Measurements from ENCODE around the gene PSMF1. TPM values are rescaled to one million over a fixed set of nuclear protein-coding genes. Genes with fewer than 3 reads are reported as not detected.
A peak's percentile ranks its signal among the peaks of the same experiment; 100 is the strongest.

The PSMF1 gene
- total and polyA plus RNA-seq, 2 of the 13 experiments (the other 11 are each of a cell fraction or from before 2014, with no cell fraction given), result 82.5 to 86.0 TPM

DNA sequence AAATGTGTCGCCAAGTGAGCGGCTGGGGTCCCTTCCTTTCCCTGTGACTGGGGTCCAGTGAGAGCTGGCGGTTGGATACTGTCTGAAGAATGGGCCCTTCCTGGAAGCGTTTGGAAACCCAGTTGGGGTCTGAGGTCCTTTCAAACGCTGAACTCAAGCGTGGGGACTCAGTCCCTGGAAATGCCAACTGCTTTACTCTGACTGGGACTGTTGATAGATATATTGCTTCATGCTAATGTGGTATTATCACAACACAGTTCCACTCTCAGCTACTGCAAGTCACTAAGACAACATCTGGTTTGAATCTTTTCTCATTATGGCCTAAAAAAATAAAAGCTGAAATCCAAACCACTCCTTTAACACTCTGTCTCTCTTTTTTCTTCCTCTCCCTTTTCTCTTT lies 23.7 kb upstream of the PSMF1 start:
- Histone ChIP-seq H3K9ac (ENCODE audit: insufficient read depth, low read depth, low read length) (no peak overlapping the region), H3K27me3 (ENCODE audit: control insufficient read depth in 1 of 2, insufficient read depth in 2 of 2, low read length in 2 of 2) (no peaks in the 10 kb centered on the region), H3K4me3 (replicated peaks in 1 of 3; ENCODE audit: insufficient read depth in 1 of 3, low read depth in 2 of 3, low read length in 3 of 3) (no peak overlapping the region), H3K4me1 (ENCODE audit: insufficient read depth, low read length) (no peaks in the 10 kb centered on the region), H3K4me2 (ENCODE audit: low read depth, low read length) (no peak overlapping the region), H3K36me3 (replicated peaks in 1 of 2; ENCODE audit: control insufficient read depth in 1 of 2, insufficient read depth in 2 of 2, low read length in 2 of 2) (no peaks in the 10 kb centered on the region), H3K9me3 (ENCODE audit: low read length) (peaks cover 6% of the 10 kb centered on the region; the same call in 1 of the 2 replicates), H4K20me1 (ENCODE audit: insufficient read depth, low read length) (no peaks in the 10 kb centered on the region), H3K79me2 (ENCODE audit: insufficient read depth, low read length) (no peaks in the 10 kb centered on the region), H3K27ac (ENCODE audit: extremely low read length, insufficient read depth, low read length) (no peak overlapping the region), H2AFZ (ENCODE audit: low read length) (no peak overlapping the region)
- TF ChIP-seq MIER3 (CRISPR knock-in tag; IDR thresholded peaks at IDR 0.05; ENCODE audit: borderline replicate concordance) (no peak), RFX1 (IDR thresholded peaks at IDR 0.05) (no peak), RFX3 (CRISPR knock-in tag; IDR thresholded peaks at IDR 0.05) (no peak), FIP1L1 (IDR thresholded peaks at IDR 0.05; ENCODE audit: borderline replicate concordance, insufficient read depth, low read depth, low read length) (no peak)
- intact Hi-C loops (cut with micrococcal nuclease; ENCODE audit: unreplicated experiment), result no loop called here
- ATAC-seq (no peak), DNase-seq (ENCODE audit: low spot score) (no peak), FAIRE-seq (no peak)
- 51% methylated on average over 6 of the region's 6 CpGs for WGBS (ENCODE audit: low lambda C conversion rate)
- ChIA-PET POLR2A (no interaction called here), CTCF (ENCODE audit: low intra/inter-chr PET ratio, low total read pairs) (no interaction called here)
- in situ Hi-C loops (cut with HindIII; ENCODE audit: extremely low pct_ligation_motif_present, low pct_unique_long_range_greater_than_20kb), result no loop called here
- no TSS peak for BruUV-seq (replicated peaks)

DNA sequence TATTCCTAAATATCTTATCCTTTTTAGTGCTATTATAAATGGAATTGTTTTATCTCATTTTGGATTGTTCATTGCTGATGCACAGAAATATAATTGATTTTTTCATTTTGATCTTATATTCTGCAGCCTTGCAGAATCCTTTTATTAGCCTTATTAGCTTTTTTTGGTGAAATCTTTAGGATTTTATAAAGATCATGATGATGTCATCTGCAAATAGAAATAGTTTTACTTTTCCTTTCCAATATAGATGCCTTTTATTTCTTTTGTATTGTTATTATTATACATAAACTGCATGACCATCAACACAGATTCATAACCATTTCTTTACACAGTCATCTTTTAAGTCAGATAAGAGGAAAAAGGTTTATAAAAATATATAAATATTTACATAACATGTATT lies 16.9 kb upstream of the PSMF1 start:
- Histone ChIP-seq H2AFZ (ENCODE audit: low read length) (no peak overlapping the region), H3K79me2 (ENCODE audit: insufficient read depth, low read length) (no peaks in the 10 kb centered on the region), H3K27me3 (ENCODE audit: control insufficient read depth in 1 of 2, insufficient read depth in 2 of 2, low read length in 2 of 2) (no peaks in the 10 kb centered on the region), H3K4me3 (replicated peaks in 1 of 3; ENCODE audit: insufficient read depth in 1 of 3, low read depth in 2 of 3, low read length in 3 of 3) (no peak overlapping the region), H3K9me3 (ENCODE audit: low read length) (no peaks in the 10 kb centered on the region), H3K4me1 (ENCODE audit: insufficient read depth, low read length) (no peaks in the 10 kb centered on the region), H3K4me2 (ENCODE audit: low read depth, low read length) (no peak overlapping the region), H3K9ac (ENCODE audit: insufficient read depth, low read depth, low read length) (no peak overlapping the region), H3K27ac (ENCODE audit: extremely low read length, insufficient read depth, low read length) (no peak overlapping the region), H4K20me1 (ENCODE audit: insufficient read depth, low read length) (no peaks in the 10 kb centered on the region), H3K36me3 (replicated peaks in 1 of 2; ENCODE audit: control insufficient read depth in 1 of 2, insufficient read depth in 2 of 2, low read length in 2 of 2) (no peaks in the 10 kb centered on the region)
- CTCF ChIA-PET (ENCODE audit: low intra/inter-chr PET ratio, low total read pairs), result no interaction called here
- POLR2A ChIA-PET, result no interaction called here
- DNase-seq (ENCODE audit: low spot score) (no peak), ATAC-seq (no peak), FAIRE-seq (no peak)
- no TSS peak for BruUV-seq (replicated peaks)
- intact Hi-C loops (cut with micrococcal nuclease; ENCODE audit: unreplicated experiment), result no loop called here
- TF ChIP-seq DR1 (CRISPR knock-in tag; IDR thresholded peaks at IDR 0.05), result no peak
- TF ChIP-seq CREB1 (IDR thresholded peaks at IDR 0.05), result peak; percentile 46; the same call in 1 of the 2 replicates
- TF ChIP-seq CREB1 (CRISPR knock-in tag; IDR thresholded peaks at IDR 0.05), result no peak
- peak; percentile 95 for TF ChIP-seq ATF7 (IDR thresholded peaks at IDR 0.05)
- no peak for TF ChIP-seq ATF7 (CRISPR knock-in tag; IDR thresholded peaks at IDR 0.05)
- no peak for TF ChIP-seq ZNF160 (CRISPR knock-in tag; IDR thresholded peaks at IDR 0.05)
- in situ Hi-C loops (cut with HindIII; ENCODE audit: extremely low pct_ligation_motif_present, low pct_unique_long_range_greater_than_20kb), result loop anchor here (10.0 kb wide), 1 partner anchor 287 kb away; no protein-coding TSS in a partner anchor
